OCI-LY3 (cell line): ENCODE measurements around the gene BAX.

ENCODE experiments used
- CTCF ChIP-seq: fragments of 200-600, 300-600 bp; sonication (generic); IDR thresholded peaks from 2 replicates; pipeline ENCODE4 v1.5.1; 2014; ENCODE audit warnings: antibody characterized with exemption, low read length, low read depth
- EZH2phosphoT487 ChIP-seq: fragments of 200-600 bp; shearing (Covaris generic); IDR thresholded peaks from 2 replicates; pipeline ENCODE4 v1.6.1; 2018; ENCODE audit warnings: antibody characterized with exemption, mixed run types, low read depth

GRCh38 chr19:48906324-48906723, 48.4 kb upstream of the BAX start:
- TF ChIP-seq CTCF (no peak), EZH2phosphoT487 (no peak)
